GM21529 (cell line): ENCODE measurements around the gene SLC13A4.
"Not testable (repeated sequence)": the region's sequence is repeated elsewhere in the genome, so short reads cannot be mapped to it uniquely, and the experiment has no call there.

ENCODE experiments used
- ATAC-seq: cut with Tn5 transposase; IDR thresholded peaks from one replicate; pipeline ENCODE4 v1.9.1; 2021; ENCODE audit not compliant: unreplicated experiment

The SLC13A4 gene

GRCh38 chr7:135753616-135754413 lies 25.8 kb upstream of the SLC13A4 start:
- ATAC-seq, result no peak

- no peak for ATAC-seq
Observed at GRCh38 chr7:135748770-135749169, 20.8 kb upstream of the SLC13A4 start, which contains the start of gene FAM180A. Gene FAM180A, minus strand, starts transcription at chr7:135748813. Its CDS starts 233 bp downstream, at chr7:135748580.

- ATAC-seq, result no peak
Observed at GRCh38 chr7:135747366-135747765, 19.4 kb upstream of the SLC13A4 start.

- ATAC-seq, result no peak
Observed at GRCh38 chr7:135745703-135746312, 17.8 kb upstream of the SLC13A4 start.

GRCh38 chr7:135744938-135745702 lies 17.1 kb upstream of the SLC13A4 start:
- ATAC-seq, result no peak

- no peak for ATAC-seq
Observed at GRCh38 chr7:135743907-135744731, 16.1 kb upstream of the SLC13A4 start.

GRCh38 chr7:135742371-135742770 lies 14.4 kb upstream of the SLC13A4 start:
- no peak for ATAC-seq

GRCh38 chr7:135741905-135742304 lies 13.9 kb upstream of the SLC13A4 start:
- ATAC-seq, result no peak

- no peak for ATAC-seq
Observed at GRCh38 chr7:135740889-135741288, 12.9 kb upstream of the SLC13A4 start.

- ATAC-seq, result not testable (repeated sequence)
Observed at GRCh38 chr7:135737306-135737647, 9.3 kb upstream of the SLC13A4 start.

- ATAC-seq, result no peak
Observed at GRCh38 chr7:135736586-135737305, 8.8 kb upstream of the SLC13A4 start.

- no peak for ATAC-seq
Observed at GRCh38 chr7:135734343-135734689, 6.3 kb upstream of the SLC13A4 start.

GRCh38 chr7:135733603-135734342 lies 5.8 kb upstream of the SLC13A4 start:
- no peak for ATAC-seq

- ATAC-seq, result no peak
Observed at GRCh38 chr7:135731131-135731530, 3.1 kb upstream of the SLC13A4 start.

- ATAC-seq, result no peak
Observed at GRCh38 chr7:135729230-135729629, 1.2 kb upstream of the SLC13A4 start.

GRCh38 chr7:135726911-135727673 lies 894 bp downstream of the SLC13A4 start:
- ATAC-seq, result no peak

- ATAC-seq, result no peak
Observed at GRCh38 chr7:135726276-135726788, 1.7 kb downstream of the SLC13A4 start.

- ATAC-seq, result no peak
Observed at GRCh38 chr7:135723411-135723810, 4.6 kb downstream of the SLC13A4 start.
